Ramos (cell line): ENCODE measurements around the gene TMUB1.

ENCODE experiments used
- in situ Hi-C: fragments of 300-500 bp; cut with MboI; formaldehyde crosslinking; loops from one replicate; pipeline ENCODE4 v1.14.3; 2022; ENCODE audit warnings: low sequenced_read_pairs; ENCODE audit not compliant: unreplicated experiment

The TMUB1 gene

DNA sequence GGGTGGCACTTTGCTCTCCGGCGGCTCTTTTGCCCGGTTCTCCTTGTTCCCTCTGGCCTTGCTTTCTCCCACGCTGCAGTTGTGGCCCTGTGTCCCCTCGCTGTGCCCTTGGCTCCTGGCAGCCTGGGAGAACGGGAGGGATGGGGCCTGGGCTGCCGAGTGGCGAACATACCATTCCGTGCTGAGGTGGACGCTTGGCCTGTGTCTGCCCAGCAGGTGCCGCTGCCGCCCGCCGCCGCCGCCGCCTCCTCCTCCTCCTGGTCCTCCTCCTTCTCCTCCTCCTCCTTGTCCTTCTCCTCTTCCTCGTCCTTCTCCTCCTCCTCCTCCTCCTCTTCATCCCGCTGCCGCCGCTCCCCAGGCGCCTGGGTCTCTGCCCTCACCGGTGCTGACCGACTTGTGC lies 39.0 kb upstream of the TMUB1 start:
- in situ Hi-C loops = loop anchor here (10.0 kb wide), 1 partner anchor 183 kb away; no protein-coding TSS in a partner anchor

DNA sequence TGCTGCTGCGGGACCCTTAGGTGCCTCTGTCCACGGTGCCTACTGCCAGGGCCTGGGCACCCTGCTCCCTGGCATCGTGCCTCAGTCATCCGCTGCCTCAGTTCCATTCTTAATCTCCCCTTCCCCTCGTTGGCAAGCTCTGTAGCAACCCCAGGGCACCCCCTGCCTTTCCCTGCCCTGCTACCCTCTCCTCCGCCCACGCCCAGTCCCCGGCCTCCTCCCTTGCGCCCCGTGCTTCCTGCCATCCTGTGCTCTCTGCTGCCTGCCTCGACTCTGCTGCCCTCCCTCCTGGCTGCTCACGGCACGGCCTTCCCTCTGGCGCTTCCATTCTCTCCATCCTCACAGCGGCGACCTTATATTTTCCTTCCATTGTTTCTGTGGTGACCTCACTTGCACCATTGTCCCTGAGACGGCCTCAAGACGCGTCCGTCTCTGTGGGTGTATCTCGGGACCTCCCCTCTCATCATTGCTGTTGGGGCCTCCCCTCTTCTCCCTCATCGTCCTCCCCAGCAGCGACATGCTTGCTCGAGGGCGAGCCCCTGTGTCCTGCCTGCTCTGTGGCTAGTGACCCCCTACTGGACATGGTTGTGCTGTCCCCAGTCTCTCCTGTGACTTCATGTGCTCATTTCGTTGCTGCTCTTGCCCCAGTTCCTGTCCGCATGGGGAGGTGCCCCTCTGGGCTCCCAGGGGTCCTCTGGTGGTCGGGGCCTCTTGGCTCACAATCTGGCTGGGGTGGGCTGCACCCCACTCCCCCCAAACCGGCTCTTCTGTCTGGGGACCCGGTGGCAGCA lies 38.3 kb upstream of the TMUB1 start:
- in situ Hi-C loops = loop anchor here (10.0 kb wide), 1 partner anchor 183 kb away; no protein-coding TSS in a partner anchor

DNA sequence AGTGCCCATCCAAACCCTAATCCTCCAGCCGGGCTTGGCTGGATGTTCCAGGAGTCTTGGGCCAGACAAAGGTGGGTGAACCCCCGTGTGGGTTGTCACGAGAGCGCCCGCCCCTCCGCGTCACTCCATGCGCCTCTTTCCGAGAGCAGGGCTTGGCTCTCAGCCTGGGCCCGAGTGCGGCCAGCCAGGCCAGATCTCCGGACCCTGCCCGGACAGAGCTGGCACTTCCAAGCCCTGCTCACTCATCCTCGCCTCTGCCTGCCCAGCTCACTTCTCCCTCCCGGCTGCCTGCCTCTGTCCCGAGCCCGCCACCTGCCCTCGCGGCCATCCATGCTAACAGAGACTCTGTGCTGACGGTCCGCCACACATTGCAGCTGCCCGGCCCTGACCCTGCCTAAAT lies 37.6 kb upstream of the TMUB1 start:
- in situ Hi-C loops = loop anchor here (10.0 kb wide), 1 partner anchor 184 kb away; no protein-coding TSS in a partner anchor

DNA sequence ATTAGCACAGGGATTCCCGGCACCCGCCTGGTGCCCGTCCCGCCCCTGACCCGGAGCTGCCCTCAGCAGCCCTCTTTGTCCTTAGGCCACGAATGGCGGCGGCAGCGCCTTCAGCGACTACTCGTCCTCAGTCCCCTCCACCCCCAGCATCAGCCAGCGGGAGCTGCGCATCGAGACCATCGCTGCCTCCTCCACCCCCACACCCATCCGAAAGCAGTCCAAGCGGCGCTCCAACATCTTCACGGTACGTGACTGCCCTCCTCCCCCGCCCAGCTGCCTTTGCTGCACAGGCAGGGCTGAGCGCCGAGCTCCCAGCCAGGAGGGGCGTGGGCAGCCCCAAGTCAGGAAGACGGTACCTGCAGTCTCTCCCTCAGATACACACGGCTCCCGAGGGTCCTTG lies 36.6 kb upstream of the TMUB1 start:
- in situ Hi-C loops = loop anchor here (10.0 kb wide), 1 partner anchor 185 kb away; no protein-coding TSS in a partner anchor

DNA sequence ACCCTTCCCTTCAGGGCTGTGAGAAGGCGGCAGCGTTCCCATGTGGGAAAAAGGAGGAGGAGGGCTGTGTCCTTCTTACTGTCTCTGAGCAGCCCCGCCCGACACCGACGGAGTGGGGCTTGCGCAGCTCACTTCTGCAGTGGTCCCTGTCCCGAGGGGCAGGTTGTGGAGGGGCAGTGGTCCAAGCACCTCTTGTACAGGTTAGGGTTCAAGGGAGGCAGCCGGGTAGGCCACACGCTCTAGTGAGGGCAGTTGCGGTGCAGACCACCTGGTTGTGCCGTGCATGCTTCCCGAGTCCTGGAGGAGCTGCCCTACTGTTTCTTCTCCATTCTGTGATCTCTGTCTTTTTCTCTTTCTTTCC lies 35.7 kb upstream of the TMUB1 start:
- in situ Hi-C loops = no loop called here

DNA sequence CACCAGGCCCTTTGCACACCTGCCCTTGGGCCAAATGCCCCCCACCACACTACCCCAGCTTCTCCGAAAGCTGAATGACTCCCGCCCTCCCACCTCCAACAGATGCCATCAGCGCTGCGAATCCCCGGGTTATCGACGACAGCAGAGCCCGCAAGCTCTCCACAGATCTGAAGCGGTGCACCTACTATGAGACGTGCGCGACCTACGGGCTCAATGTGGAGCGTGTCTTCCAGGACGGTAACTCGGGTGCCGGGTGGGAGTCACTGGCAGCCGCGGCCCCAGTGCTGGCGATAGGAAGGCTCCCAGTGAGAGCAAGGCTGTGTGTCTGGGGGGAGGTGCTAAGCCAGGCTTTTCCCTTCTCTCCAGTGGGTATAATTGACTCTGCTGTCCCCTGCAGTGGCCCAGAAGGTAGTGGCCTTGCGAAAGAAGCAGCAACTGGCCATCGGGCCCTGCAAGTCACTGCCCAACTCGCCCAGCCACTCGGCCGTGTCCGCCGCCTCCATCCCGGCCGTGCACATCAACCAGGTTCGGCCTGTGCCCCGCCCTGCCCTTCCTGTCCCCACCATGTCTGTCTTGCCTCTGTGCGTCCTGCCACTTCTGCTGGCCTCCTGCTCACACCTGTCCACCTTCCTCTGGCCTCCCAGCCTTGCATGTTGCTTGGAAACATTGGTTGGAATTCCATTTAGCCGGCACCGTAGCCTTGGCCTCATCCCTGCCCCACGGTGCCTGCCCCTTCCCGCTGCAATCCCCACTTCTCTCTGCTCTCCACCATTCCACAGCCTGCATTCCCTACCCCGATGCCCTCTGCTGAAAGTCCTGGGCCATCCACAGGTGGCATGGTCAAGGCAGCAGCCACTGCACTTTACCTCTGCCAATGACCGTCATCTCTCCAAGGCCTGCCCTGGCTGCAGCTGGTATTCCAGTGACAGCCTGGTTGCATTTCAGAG lies 35.1 kb upstream of the TMUB1 start:
- in situ Hi-C loops = no loop called here

DNA sequence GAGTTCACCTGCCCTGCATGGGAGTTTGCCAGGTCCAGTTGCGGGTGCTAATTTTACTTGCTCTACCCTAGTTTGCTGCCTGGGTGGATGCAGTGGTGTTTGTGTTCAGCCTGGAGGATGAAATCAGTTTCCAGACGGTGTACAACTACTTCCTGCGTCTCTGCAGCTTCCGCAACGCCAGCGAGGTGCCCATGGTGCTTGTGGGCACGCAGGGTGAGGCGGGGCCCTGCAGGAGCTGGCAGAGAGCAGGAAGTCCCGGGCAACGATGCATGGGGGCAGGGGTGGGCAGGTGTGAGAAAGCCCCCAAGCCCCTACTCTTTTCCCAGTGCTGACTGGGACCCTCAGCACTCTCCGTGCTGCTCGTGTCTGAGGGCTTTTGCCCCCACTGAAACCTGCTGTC lies 34.3 kb upstream of the TMUB1 start:
- in situ Hi-C loops = no loop called here

DNA sequence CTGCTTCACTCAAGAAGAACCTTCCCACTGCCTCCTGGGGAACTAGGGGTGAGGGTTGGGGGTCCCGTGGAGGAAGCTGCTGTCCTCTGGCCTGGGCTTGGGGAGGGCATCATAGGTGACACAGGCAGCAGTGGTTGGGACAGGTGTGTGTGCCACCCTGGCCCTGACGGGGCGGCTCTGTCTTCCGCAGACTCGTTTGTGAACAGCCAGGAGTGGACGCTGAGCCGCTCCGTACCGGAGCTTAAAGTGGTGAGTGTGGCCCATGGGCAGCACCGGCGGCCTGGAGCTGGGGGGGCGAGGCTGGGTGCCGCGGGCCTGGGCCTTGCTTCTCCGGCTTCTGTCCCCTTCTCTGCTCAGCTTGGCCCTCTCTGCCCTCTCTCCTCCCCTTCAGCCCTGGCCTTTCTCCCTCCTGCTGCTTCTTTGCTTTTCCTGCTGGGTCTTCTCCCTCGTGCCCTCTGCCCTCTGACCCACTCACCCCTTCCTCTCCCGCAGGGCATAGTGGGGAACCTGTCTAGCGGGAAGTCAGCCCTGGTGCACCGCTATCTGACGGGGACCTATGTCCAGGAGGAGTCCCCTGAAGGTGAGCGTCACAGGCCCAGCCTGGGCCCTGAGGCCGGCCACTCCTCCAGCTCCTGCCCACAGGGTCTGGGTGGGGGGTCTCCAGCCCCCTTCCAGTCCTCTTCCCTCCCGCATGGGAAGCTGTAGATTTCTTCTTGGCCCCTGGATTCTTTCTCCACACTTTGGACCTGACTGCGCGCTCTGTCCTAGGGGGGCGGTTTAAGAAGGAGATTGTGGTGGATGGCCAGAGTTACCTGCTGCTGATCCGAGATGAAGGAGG lies 33.5 kb upstream of the TMUB1 start:
- in situ Hi-C loops = no loop called here

DNA sequence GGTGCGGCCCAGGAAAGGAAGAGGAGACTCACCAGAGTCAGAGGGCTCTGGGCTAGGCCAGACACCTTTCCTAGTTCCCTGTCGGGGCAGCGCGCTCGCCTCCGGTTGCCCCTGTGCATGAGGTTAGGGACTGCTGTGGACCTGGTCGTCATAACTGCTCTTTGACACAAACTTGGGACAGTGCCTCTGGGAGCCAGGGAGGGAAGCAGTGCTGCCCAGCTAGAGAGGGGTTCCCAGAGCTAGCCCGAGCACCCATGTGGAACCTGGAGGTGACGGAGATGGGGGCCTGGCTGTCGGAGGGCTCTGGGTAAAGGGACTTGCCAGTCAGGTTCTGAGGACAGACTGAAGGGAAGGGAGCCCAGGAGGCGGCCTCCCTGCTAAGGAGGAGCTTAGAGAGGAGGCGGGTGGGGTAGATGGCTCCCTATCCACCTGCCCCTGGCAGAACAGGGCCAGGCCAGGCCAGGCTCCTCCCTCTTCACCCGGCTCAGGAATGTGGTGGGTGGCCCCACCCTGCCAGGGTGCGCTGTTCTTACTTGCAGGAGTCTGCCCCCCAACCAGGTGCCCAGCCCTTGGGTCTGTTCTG lies 32.6 kb upstream of the TMUB1 start:
- in situ Hi-C loops = no loop called here

DNA sequence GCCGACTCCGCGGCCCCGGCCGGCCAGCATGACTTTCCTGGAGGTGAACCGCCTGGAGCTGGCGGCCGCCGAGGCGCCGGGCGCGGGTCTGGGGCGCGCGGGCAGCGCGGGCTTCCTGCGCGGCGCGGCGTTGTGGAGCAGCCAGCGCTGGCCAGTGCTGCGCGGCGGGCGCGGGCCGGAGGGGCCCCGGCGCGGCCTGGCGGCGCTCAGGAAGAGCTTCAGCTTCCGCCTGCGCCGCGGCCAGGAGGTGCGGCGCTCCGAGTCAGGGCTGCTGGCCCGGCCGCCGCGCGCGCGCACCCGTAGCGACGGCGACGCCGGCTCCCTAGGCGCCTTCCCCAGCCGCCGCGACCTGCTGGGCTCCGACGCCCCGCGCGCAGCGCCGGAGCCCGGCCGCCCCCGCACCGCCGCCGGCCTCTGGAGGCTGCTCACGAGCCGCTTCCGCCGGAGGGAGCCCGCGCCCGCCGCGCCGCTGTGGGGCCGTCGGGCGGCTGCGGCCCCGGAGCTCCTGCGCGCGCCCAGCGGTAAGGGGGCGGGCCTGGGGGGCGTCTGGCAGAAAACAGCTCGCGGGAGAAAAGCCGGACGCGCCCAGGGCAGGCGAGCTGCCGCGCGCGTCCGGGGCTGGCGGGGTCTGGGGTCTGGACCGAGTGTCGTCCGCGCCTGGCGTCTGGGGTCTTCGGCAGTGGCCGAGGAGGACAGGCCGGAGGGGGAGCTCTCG lies 32.0 kb upstream of the TMUB1 start:
- in situ Hi-C loops = no loop called here

DNA sequence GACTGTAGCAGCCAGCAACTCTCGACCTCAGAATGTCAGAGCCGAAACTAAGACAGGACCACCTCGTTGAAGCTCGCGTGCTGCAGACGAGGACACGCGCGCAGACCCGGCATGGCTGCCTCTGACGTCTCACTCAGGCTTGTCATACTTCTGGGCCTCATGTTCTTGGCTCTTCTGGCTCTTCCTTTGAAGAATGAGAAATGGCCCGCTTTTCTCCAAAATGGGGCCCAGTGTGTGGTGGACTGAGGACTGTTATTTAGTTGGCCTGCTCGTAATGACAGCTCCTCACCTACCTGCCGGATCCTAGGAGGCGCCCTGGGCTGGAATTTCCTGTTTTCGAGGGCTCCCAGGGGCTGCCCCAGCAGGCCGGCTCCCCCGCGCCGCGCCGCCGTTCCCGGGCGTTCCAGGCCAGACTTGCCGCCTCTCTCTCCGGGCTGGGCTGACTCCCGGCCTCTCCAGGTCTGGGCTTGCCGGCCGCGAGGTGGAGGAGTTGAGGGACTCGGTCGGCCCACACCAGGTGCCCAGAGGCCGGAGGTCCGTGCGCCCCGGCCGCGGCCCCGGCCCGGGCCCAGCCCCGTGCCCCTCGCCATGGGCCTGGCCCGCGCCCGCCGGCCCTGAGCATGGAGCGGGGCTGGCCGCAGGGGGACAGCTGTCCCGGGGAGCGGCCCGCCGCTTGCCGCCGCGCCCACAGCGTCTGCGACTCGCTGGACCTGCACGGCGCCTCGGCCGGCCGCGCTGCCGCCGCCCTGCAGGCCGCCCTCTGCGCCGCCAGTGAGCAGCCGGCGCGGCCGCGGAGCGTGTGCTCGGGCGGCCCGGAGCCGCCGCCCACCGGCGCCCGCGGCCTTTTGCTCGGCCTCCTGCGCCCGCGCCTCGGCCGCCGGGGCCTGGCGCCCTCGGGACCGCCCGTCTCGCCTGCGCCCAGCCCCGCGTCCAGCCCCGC lies 31.1 kb upstream of the TMUB1 start:
- in situ Hi-C loops = no loop called here

DNA sequence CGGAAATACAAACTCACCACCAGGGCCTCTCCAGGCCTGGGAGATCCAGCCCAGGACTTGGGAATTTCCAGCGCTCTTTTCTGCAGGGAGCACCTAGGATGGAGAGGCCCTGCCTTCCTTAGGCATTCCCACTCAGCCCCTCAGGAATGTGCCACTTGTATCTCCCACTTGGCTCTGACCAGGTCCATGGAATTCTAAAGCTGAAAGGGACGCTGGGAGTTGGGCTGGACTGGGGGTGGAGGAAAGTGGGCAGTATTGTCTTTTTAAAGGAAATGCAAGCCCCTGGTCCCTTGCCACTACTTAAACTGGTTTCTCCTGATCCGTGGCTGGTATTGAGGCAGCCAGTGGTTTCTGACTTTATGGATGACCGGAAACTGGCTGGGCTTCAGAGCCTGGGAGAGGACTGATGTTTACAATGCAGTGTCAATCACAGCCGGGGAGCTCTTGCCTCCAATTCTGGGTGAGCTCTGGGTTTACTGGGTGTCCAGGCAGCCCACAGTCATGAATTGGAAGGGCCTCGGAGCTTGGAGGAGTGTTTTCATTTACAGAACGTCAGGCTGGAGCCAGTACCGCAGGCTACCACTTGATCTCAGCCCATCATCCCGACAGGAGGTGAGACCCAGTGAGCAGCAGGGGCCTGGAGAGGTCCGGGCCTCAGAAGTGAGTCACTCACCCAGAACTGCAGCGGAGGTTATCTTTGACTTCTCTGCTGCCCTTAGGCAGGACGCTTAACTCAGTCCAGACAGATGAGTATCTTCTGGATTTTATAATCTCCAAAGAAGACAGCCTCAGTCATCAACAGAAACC lies 30.3 kb upstream of the TMUB1 start:
- in situ Hi-C loops = no loop called here

DNA sequence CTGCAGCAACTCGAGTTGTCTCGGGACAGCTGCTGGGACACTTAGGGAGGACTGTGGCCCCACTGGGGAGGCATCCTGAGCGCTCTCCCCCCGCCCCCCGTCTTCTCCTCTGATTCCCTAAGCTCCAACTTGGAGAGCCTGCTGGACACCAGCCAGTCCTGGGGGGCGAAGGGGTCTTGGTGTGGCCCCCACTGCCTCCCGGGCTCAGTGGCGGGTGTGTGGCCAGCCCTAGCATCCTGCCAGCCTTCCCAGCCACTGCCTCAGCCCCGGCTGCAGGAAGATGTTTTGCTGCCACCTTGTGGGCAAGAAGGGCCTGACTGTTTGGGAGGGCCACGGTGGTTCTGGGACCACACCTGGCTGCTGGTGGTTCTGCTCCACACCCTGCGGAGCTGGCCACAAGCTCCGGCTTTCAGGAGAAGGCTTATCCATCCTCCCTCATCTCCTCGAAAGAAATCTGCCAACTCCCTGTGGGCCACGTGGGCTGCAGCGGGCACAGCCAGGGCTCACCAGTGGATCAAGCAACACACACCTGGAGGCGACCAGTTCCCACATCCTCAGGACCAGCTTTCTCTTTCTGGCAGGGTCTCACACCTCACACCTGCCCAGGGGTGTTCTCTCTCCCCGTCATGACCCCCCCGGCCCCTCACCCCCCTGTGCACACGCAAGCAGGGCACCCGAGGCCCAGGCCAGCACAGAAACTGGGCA lies 27.8 kb upstream of the TMUB1 start:
- in situ Hi-C loops = no loop called here

DNA sequence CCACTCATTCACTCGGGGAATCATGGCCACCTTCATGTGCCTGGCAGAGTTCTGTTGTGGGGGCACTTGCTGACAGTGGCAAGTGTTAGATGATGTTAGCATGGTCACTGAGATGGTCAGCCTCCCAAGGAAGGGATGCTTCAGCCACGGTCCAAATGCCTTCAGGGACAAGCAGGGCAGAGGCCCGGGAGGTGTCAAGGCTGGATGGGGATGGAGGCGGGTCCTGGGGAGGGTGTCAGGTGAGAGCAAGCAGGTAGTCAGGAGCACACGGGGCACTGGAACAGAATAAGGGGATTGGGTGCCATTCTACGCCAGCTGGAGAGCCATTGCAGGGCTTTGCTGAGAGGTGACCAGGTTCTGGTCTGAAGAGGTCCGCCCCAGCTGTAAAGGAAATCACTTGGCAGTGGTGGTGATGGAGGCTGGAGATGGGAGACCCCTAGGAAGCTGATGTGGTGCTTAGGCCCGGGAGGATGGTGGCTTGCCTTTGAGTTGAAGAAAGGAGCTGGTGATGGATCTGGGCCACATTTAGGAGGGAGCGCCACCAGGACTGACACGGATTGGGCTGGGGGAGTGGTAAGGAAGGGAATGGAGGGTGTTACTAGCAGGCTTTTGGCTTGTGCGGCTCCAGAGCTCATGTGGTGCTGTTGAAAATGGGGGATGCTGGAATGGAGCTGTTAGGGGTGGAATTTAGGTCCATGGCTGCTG lies 27.1 kb upstream of the TMUB1 start:
- in situ Hi-C loops = no loop called here

DNA sequence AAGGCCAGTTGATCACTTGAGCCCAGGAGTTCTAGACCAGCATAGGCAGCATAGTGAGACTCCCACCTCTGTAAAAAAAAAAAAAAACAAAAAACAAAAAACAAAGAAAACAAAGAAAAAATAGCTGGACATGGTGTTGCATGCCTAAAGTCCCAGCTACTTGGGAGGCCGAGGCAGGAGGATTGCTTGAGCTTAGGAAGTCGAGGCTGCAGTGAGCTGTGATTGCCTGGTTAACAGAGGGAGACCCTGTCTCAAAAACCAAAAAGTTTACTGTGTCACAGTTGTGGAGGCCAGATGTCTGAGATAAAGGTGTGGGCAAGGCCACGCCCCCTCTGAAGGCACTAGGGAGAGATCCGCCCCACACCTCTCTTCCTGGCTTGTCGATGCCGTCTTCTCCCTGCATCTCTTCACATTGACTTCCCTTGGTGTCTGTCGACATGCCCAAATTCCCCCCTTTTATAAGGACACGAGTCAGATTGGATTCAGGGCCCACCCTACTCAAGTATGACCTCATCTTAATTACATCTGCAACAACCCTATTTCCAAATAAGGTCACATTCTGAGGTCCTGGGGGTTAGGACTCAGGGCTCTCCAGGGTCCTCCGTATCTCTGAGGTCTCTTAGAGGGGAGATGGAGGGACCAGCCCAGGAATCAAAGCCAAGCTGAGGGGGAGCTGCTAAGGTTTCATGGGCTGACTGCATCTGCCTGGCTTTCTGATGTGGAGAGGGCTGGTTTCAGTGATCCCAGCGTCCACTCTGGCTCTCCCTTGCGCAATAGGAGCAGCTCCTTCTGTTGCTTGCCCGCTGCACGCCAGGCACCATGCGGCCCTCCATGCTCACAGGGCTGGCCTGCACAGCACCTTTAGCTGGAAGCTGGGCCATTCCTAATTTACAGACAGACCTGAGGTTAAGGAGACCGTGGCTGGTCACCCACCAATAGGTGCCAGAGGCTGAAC lies 26.1 kb upstream of the TMUB1 start:
- in situ Hi-C loops = loop anchor here (10.0 kb wide), 1 partner anchor 325 kb away; no protein-coding TSS in a partner anchor
